Fibroblast of lung (primary cell): ENCODE results near the gene MT3. TPM values are rescaled to one million over a fixed set of nuclear protein-coding genes. Genes with fewer than 3 reads are reported as not detected.

Experiments
- DNase-seq, 2 donors: peaks; one replicate each; pipeline versions ENCODE4 v3.0.0 to v3.0.0-alpha.2; 2010; ENCODE audit warnings: low read depth in 2 of 2
- H2AFZ ChIP-seq: 2 replicates; pipeline ENCODE4 v1.5.1; 2012; ENCODE audit warnings: low read length, control low read depth, inconsistent platforms
- H3K27ac ChIP-seq: 2 replicates; pipeline ENCODE4 v1.5.1; 2011; ENCODE audit warnings: low read length, control low read depth; ENCODE audit not compliant: insufficient read depth
- H3K27me3 ChIP-seq: 2 replicates; pipeline ENCODE4 v1.5.1; 2011; ENCODE audit warnings: mild to moderate bottlenecking, low read length; ENCODE audit not compliant: control insufficient read depth, insufficient read depth
- H3K36me3 ChIP-seq: 2 replicates; pipeline ENCODE4 v1.5.1; 2011; ENCODE audit warnings: low read length; ENCODE audit not compliant: control insufficient read depth, insufficient read depth
- H3K4me1 ChIP-seq: 2 replicates; pipeline ENCODE4 v1.5.1; 2011; ENCODE audit warnings: low read length; ENCODE audit not compliant: control insufficient read depth, insufficient read depth; ENCODE audit errors: extremely low read depth
- H3K4me2 ChIP-seq: 2 replicates; pipeline ENCODE4 v1.5.1; 2011; ENCODE audit warnings: low read length, control low read depth; ENCODE audit not compliant: insufficient read depth; ENCODE audit errors: extremely low read depth
- H3K4me3 ChIP-seq, 4 experiments: fragments of 200-600 bp in 1 of 4; sonication (generic) in 1 of 4; replicated peaks in 1 of 4; 2 replicates each; pipeline ENCODE4 v1.5.1; 2011 to 2016; ENCODE audit warnings: low read length in 4 of 4, low read depth in 3 of 4, mild to moderate bottlenecking in 3 of 4, control low read depth in 2 of 4, inconsistent platforms in 1 of 4, mixed read lengths in 1 of 4; ENCODE audit not compliant: insufficient read depth in 1 of 4; ENCODE audit errors: control extremely low read depth in 1 of 4
- H3K79me2 ChIP-seq: 2 replicates; pipeline ENCODE4 v1.5.1; 2012; ENCODE audit warnings: mild to moderate bottlenecking, low read length, inconsistent platforms; ENCODE audit not compliant: control insufficient read depth, insufficient read depth
- H3K9ac ChIP-seq: 2 replicates; pipeline ENCODE4 v1.5.1; 2011; ENCODE audit warnings: mild to moderate bottlenecking, low read length, control low read depth; ENCODE audit not compliant: insufficient read depth
- H3K9me3 ChIP-seq: 2 replicates; pipeline ENCODE4 v1.5.1; 2012; ENCODE audit warnings: low read depth, low read length; ENCODE audit not compliant: control insufficient read depth, insufficient read depth
- H4K20me1 ChIP-seq: 2 replicates; pipeline ENCODE4 v1.5.1; 2011; ENCODE audit warnings: low read length; ENCODE audit not compliant: control insufficient read depth, insufficient read depth; ENCODE audit errors: extremely low read depth
- CTCF ChIP-seq, 2 donors: IDR thresholded peaks in 1 of 2; conservative IDR thresholded peaks in 1 of 2; 1 replicate in 1 of 2; 2 replicates in 1 of 2; pipeline ENCODE4 v1.5.1; 2011 to 2012; ENCODE audit warnings: low read length in 2 of 2, control low read depth in 1 of 2, inconsistent platforms in 1 of 2, low read depth in 1 of 2, mild to moderate bottlenecking in 1 of 2
- EZH2 ChIP-seq: IDR thresholded peaks from 2 replicates; pipeline ENCODE4 v1.5.1; 2012; ENCODE audit warnings: low read length, control low read depth, mild to moderate bottlenecking; ENCODE audit errors: missing control alignments
- polyA plus RNA-seq, 2 donors: library from polyadenylated mRNA; depleted of rRNA in 1 of 2; stranded (reverse) in 1 of 2; unstranded in 1 of 2; fragments of >200 nt; gene quantifications; 2 replicates each; pipeline ENCODE4 v1.2.1, GENCODE V29; 2011 to 2012; ENCODE audit warnings: missing spikeins in 1 of 2
- total RNA-seq: library from RNA; depleted of rRNA; stranded (reverse); fragments of >200 nt; gene quantifications from 2 replicates; pipeline ENCODE4 v1.2.1, GENCODE V29; 2014

The MT3 gene
- total and polyA plus RNA-seq, 2 donors (not counting 1 experiment from before 2014, with no cell fraction given), result not detected

GRCh38 chr16:56549744-56550385 lies 39.5 kb upstream of the MT3 start:
- Histone ChIP-seq H3K27me3 (peaks cover 3% of the 10 kb centered on the region), H3K79me2 (no peaks in the 10 kb centered on the region), H3K4me3 (no peak overlapping the region), H3K9me3 (no peaks in the 10 kb centered on the region), H3K36me3 (no peaks in the 10 kb centered on the region), H4K20me1 (no peaks in the 10 kb centered on the region), H2AFZ (no peak overlapping the region), H3K9ac (no peak overlapping the region), H3K4me2 (no peak overlapping the region), H3K27ac (no peak overlapping the region), H3K4me1 (no peaks in the 10 kb centered on the region)
- DNase-seq, result peak in 1 of 2 donors; percentile 6
- no peak for TF ChIP-seq EZH2
- TF ChIP-seq CTCF (conservative IDR thresholded peaks at IDR 0.05 in 1 of 2, IDR thresholded peaks at IDR 0.05 in 1 of 2; ENCODE audit: low read depth in 1 of 2, low read length in 2 of 2), result no peak

GRCh38 chr16:56551796-56552738 lies 37.3 kb upstream of the MT3 start:
- DNase-seq, result no peak
- no peak overlapping the region for H2AFZ ChIP-seq
- peaks cover 3% of the 10 kb centered on the region for H3K27me3 ChIP-seq
- no peaks in the 10 kb centered on the region for H3K79me2 ChIP-seq
- H3K4me2 ChIP-seq, result no peak overlapping the region
- H3K4me1 ChIP-seq, result no peaks in the 10 kb centered on the region
- H3K27ac ChIP-seq, result no peak overlapping the region
- H4K20me1 ChIP-seq, result no peaks in the 10 kb centered on the region
- H3K4me3 ChIP-seq, result no peak overlapping the region
- no peak overlapping the region for H3K9ac ChIP-seq
- H3K36me3 ChIP-seq, result no peaks in the 10 kb centered on the region
- no peak for TF ChIP-seq EZH2
- no peak for TF ChIP-seq CTCF (conservative IDR thresholded peaks at IDR 0.05 in 1 of 2, IDR thresholded peaks at IDR 0.05 in 1 of 2; ENCODE audit: low read depth in 1 of 2, low read length in 2 of 2)
- H3K9me3 ChIP-seq, result no peaks in the 10 kb centered on the region

GRCh38 chr16:56554441-56554840 lies 34.9 kb upstream of the MT3 start:
- Histone ChIP-seq H3K27me3 (peaks cover 3% of the 10 kb centered on the region), H3K36me3 (no peaks in the 10 kb centered on the region), H3K9me3 (no peaks in the 10 kb centered on the region), H2AFZ (no peak overlapping the region), H3K27ac (no peak overlapping the region), H4K20me1 (no peaks in the 10 kb centered on the region), H3K4me3 (no peak overlapping the region), H3K9ac (no peak overlapping the region), H3K4me1 (peaks cover 2% of the 10 kb centered on the region), H3K4me2 (no peak overlapping the region), H3K79me2 (no peaks in the 10 kb centered on the region)
- TF ChIP-seq CTCF (conservative IDR thresholded peaks at IDR 0.05 in 1 of 2, IDR thresholded peaks at IDR 0.05 in 1 of 2; ENCODE audit: low read depth in 1 of 2, low read length in 2 of 2) (no peak), EZH2 (no peak)
- DNase-seq, result no peak
